ENCODE data around the gene NFYA. TPM values are rescaled to one million over a fixed set of nuclear protein-coding genes. Genes with fewer than 3 reads are reported as not detected.

The NFYA gene
- total RNA-seq, 1 experiment from 2014 or later: 43.0 TPM

DNA sequence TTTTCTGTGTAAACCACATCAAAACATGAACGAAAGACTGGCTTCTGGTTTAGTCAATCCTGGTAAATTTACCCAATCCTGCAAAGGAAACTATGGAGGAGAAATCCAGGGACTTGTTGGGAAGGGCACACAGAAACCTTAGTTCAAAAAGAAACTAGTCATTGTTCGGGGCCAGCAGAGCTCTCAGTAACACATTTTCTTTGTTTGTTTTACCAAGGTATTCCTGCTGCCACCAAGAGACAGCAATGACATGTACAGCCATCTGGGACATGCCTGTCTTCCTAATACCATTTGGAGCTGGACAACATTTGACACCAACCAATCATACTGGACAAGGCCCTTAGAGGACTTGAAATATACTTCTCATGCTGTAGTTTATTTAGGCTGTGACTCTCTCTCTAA lies 8.9 kb upstream of the NFYA start:
- Mint-ChIP-seq H3K27me3 (ENCODE audit: low read depth) (no peaks in the 10 kb centered on the region), H3K27ac (no peak overlapping the region), H3K4me3 (no peak overlapping the region), H3K9me3 (no peaks in the 10 kb centered on the region), H3K4me1 (peaks cover 7 to 15% of the 10 kb centered on the region in 2 experiments), H3K36me3 (ENCODE audit: insufficient read depth in 1 of 3, low read depth in 3 of 3) (peaks cover 2 to 39% (median 31%) of the 10 kb centered on the region in 3 experiments; a peak in 5 of 7 replicates)
- no peaks in the 10 kb centered on the region for H3K23me2 ChIP-seq (ENCODE audit: insufficient read length, low read depth, low read length, poor library complexity, severe bottlenecking)
- no peaks in the 10 kb centered on the region for H3K79me1 ChIP-seq (ENCODE audit: insufficient read depth, low read depth, low read length, poor library complexity, severe bottlenecking)
- no peak overlapping the region for H3K18ac ChIP-seq (ENCODE audit: insufficient read length, low read depth, low read length)
- no peak overlapping the region for H2AFZ ChIP-seq (ENCODE audit: low read length)
- no peak overlapping the region for H3K4me2 ChIP-seq (ENCODE audit: insufficient read depth, insufficient read length, low read length)
- no peak overlapping the region for H3T11ph ChIP-seq (ENCODE audit: low read length)
- no peak overlapping the region for H2BK5ac ChIP-seq (ENCODE audit: insufficient read length, low read length)
- no peak for DNase-seq
- no peak overlapping the region for H3K14ac ChIP-seq (ENCODE audit: insufficient read depth, low read length)
- no peak overlapping the region for H3K4ac ChIP-seq (ENCODE audit: low read depth, low read length)
- no peak overlapping the region for H3K23ac ChIP-seq (ENCODE audit: insufficient read length, low read depth, low read length)
- H2BK15ac ChIP-seq (ENCODE audit: low read depth, low read length): no peak overlapping the region
- H3K56ac ChIP-seq (ENCODE audit: insufficient read length, low read depth, low read length): no peak overlapping the region
- no peaks in the 10 kb centered on the region for H3K79me2 ChIP-seq (ENCODE audit: insufficient read depth, low read length)
- no peaks in the 10 kb centered on the region for H4K20me1 ChIP-seq (ENCODE audit: control insufficient read depth, insufficient read depth, insufficient read length)
- no peaks in the 10 kb centered on the region for H3K9me3 ChIP-seq (ENCODE audit: control insufficient read depth, low read depth, low read length)
- H3K9ac ChIP-seq (ENCODE audit: extremely low read depth, insufficient read length, low read length): no peak overlapping the region
- no peak overlapping the region for H4K5ac ChIP-seq (ENCODE audit: insufficient read length, low read depth, low read length)
- no peak overlapping the region for H2BK20ac ChIP-seq (ENCODE audit: low read depth, low read length, poor library complexity, severe bottlenecking)
- no peak overlapping the region for H3K27ac ChIP-seq (ENCODE audit: insufficient read length, low read depth, low read length)
- WGBS (ENCODE audit: extremely low coverage, insufficient read length, low lambda C conversion rate): no CpG with 5 or more reads among the region's 2 CpGs
- no peak overlapping the region for H2BK120ac ChIP-seq (ENCODE audit: low read depth, low read length, poor library complexity, severe bottlenecking)
- no peaks in the 10 kb centered on the region for H3K27me3 ChIP-seq (ENCODE audit: insufficient read depth, low read length)
- no peak overlapping the region for H2BK12ac ChIP-seq (ENCODE audit: insufficient read length, low read depth, low read length)
- H3K4me1 ChIP-seq (ENCODE audit: insufficient read depth, low read length): 0 out of 2 replicates have a peak, but pooled peaks cover 4% of the 10 kb centered on the region
- no peak overlapping the region for H4K91ac ChIP-seq (ENCODE audit: insufficient read length, low read depth, low read length)
- H2AK5ac ChIP-seq (ENCODE audit: insufficient read length, low read length): no peak overlapping the region
- TF ChIP-seq, protein P1, sequence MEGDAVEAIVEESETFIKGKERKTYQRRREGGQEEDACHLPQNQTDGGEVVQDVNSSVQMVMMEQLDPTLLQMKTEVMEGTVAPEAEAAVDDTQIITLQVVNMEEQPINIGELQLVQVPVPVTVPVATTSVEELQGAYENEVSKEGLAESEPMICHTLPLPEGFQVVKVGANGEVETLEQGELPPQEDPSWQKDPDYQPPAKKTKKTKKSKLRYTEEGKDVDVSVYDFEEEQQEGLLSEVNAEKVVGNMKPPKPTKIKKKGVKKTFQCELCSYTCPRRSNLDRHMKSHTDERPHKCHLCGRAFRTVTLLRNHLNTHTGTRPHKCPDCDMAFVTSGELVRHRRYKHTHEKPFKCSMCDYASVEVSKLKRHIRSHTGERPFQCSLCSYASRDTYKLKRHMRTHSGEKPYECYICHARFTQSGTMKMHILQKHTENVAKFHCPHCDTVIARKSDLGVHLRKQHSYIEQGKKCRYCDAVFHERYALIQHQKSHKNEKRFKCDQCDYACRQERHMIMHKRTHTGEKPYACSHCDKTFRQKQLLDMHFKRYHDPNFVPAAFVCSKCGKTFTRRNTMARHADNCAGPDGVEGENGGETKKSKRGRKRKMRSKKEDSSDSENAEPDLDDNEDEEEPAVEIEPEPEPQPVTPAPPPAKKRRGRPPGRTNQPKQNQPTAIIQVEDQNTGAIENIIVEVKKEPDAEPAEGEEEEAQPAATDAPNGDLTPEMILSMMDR (conservative IDR thresholded peaks at IDR 0.05): no peak
- no peak overlapping the region for H4K8ac ChIP-seq (replicated peaks; ENCODE audit: insufficient read length, low read depth, low read length)

Measured in H9 (cell line).